Smooth muscle cell (in vitro differentiated cells): ENCODE measurements around the gene VEGFA. TPM values are rescaled to one million over a fixed set of nuclear protein-coding genes. Genes with fewer than 3 reads are reported as not detected.

Experiments used
- DNase-seq: peaks from one replicate; lab custom pipeline; 2025; ENCODE audit not compliant: unreplicated experiment; lab: John Stamatoyannopoulos, UW
- H2AFZ ChIP-seq: fragments of 200-600 bp; sonication (generic); 2 replicates; pipeline ENCODE4 v1.6.0; 2016; ENCODE audit warnings: antibody characterized with exemption, low read depth, mild to moderate bottlenecking
- H3F3A ChIP-seq: fragments of 200-600 bp; sonication (generic); 2 replicates; pipeline ENCODE4 v1.6.0; 2017; ENCODE audit warnings: antibody characterized with exemption, low read depth
- H3K27ac ChIP-seq: fragments of 200-600 bp; sonication (generic); 2 replicates; pipeline ENCODE4 v1.5.1; 2016; ENCODE audit warnings: low read depth, mild to moderate bottlenecking
- H3K27me3 ChIP-seq: fragments of 200-600 bp; sonication (generic); 2 replicates; pipeline ENCODE4 v1.6.1; 2016; ENCODE audit warnings: low read depth, mild to moderate bottlenecking
- H3K36me3 ChIP-seq: fragments of 200-600 bp; sonication (generic); 2 replicates; pipeline ENCODE4 v1.5.1; 2016; ENCODE audit warnings: low read depth
- H3K4me1 ChIP-seq: fragments of 200-600 bp; sonication (generic); 2 replicates; pipeline ENCODE4 v1.5.1; 2016; ENCODE audit warnings: low read depth
- H3K4me2 ChIP-seq: fragments of 200-600 bp; sonication (generic); 2 replicates; pipeline ENCODE4 v1.6.0; 2016; ENCODE audit warnings: mild to moderate bottlenecking
- H3K4me3 ChIP-seq: fragments of 200-600 bp; sonication (generic); 2 replicates; pipeline ENCODE4 v1.5.1; 2016; ENCODE audit warnings: mild to moderate bottlenecking
- H3K79me2 ChIP-seq: fragments of 200-600 bp; sonication (generic); 2 replicates; pipeline ENCODE4 v1.6.0; 2016; ENCODE audit warnings: low read depth, mild to moderate bottlenecking
- H3K9ac ChIP-seq: fragments of 200-600 bp; sonication (generic); 2 replicates; pipeline ENCODE4 v1.6.0; 2016; ENCODE audit warnings: low read depth
- H3K9me3 ChIP-seq: fragments of 200-600 bp; sonication (generic); replicated peaks from 2 replicates; pipeline ENCODE4 v1.5.1; 2016; ENCODE audit warnings: low read depth
- H4K20me1 ChIP-seq: fragments of 200-600 bp; sonication (generic); 2 replicates; pipeline ENCODE4 v1.6.0; 2016; ENCODE audit warnings: low read depth
- CTCF ChIP-seq: fragments of 200-600 bp; sonication (generic); IDR thresholded peaks from 2 replicates; pipeline ENCODE4 v1.5.1; 2017; ENCODE audit warnings: borderline replicate concordance, mild to moderate bottlenecking, antibody characterized with exemption; ENCODE audit not compliant: insufficient read depth, poor library complexity, severe bottlenecking
- WGBS: methylation state at CpG from one replicate; pipeline ENCODE4 v1.1.7; 2016; ENCODE audit warnings: low lambda C conversion rate; 5-methylcytosine and 5-hydroxymethylcytosine counted together
- polyA plus RNA-seq: library from polyadenylated mRNA; unstranded; fragments of >200 nt; fragmentation: Nextera tagmentation; extraction: Ambion mirVana; gene quantifications from 2 replicates; pipeline ENCODE4 v1.2.1, GENCODE V29; 2016
- total RNA-seq: library from RNA; depleted of rRNA; stranded (reverse); fragments of >200 nt; gene quantifications from 2 replicates; pipeline ENCODE4 v1.2.3, GENCODE V29; 2014

VEGFA gene
- total and polyA plus RNA-seq, 2 experiments from 2014 or later, result 116 to 136 TPM

- peaks cover 9% of the 10 kb centered on the region for H3K4me1 ChIP-seq
- H3F3A ChIP-seq, result peaks cover 15% of the 10 kb centered on the region
- no peak overlapping the region for H3K4me3 ChIP-seq
- H2AFZ ChIP-seq, result no peak overlapping the region
- no peak for DNase-seq
- H3K79me2 ChIP-seq, result no peaks in the 10 kb centered on the region
- H3K27ac ChIP-seq, result no peak overlapping the region
- H4K20me1 ChIP-seq, result no peaks in the 10 kb centered on the region
- H3K36me3 ChIP-seq, result no peaks in the 10 kb centered on the region
- no peaks in the 10 kb centered on the region for H3K27me3 ChIP-seq
- H3K9ac ChIP-seq, result no peak overlapping the region
- no peak overlapping the region for H3K4me2 ChIP-seq
- TF ChIP-seq CTCF, result no peak
- WGBS, result 54% methylated on average over 14 of the region's 14 CpGs
- no peaks in the 10 kb centered on the region for H3K9me3 ChIP-seq
These were observed 39.6 kb downstream of the VEGFA start for GRCh38 chr6:43809417-43810305.

GRCh38 chr6:43810965-43811732, 41.1 kb downstream of the VEGFA start:
- H3K79me2 ChIP-seq, result no peaks in the 10 kb centered on the region
- H3K4me2 ChIP-seq, result no peak overlapping the region
- H3F3A ChIP-seq, result peaks cover 15% of the 10 kb centered on the region
- no peaks in the 10 kb centered on the region for H4K20me1 ChIP-seq
- H3K27ac ChIP-seq, result no peak overlapping the region
- H3K9me3 ChIP-seq, result no peaks in the 10 kb centered on the region
- H3K36me3 ChIP-seq, result no peaks in the 10 kb centered on the region
- H2AFZ ChIP-seq, result no peak overlapping the region
- DNase-seq, result no peak
- WGBS, result 68% methylated on average over 6 of the region's 6 CpGs
- no peak overlapping the region for H3K9ac ChIP-seq
- peaks cover 9% of the 10 kb centered on the region for H3K4me1 ChIP-seq
- H3K4me3 ChIP-seq, result no peak overlapping the region
- TF ChIP-seq CTCF, result no peak
- H3K27me3 ChIP-seq, result no peaks in the 10 kb centered on the region

- H3K36me3 ChIP-seq, result no peaks in the 10 kb centered on the region
- no peak for DNase-seq
- no peak overlapping the region for H3K4me3 ChIP-seq
- 82% methylated on average over 2 of the region's 2 CpGs for WGBS
- no peak overlapping the region for H3K27ac ChIP-seq
- H3K4me1 ChIP-seq, result peaks cover 9% of the 10 kb centered on the region
- H3K9me3 ChIP-seq, result no peaks in the 10 kb centered on the region
- no peaks in the 10 kb centered on the region for H3K79me2 ChIP-seq
- no peak for TF ChIP-seq CTCF
- no peaks in the 10 kb centered on the region for H3K27me3 ChIP-seq
- no peak overlapping the region for H2AFZ ChIP-seq
- no peaks in the 10 kb centered on the region for H4K20me1 ChIP-seq
- H3K4me2 ChIP-seq, result no peak overlapping the region
- H3K9ac ChIP-seq, result no peak overlapping the region
- peaks cover 15% of the 10 kb centered on the region for H3F3A ChIP-seq
These were observed 41.7 kb downstream of the VEGFA start for GRCh38 chr6:43811733-43812099.
